Skeletal muscle satellite cell (primary cell): ENCODE data around the gene UBE2E1. TPM values are rescaled to one million over a fixed set of nuclear protein-coding genes. Genes with fewer than 3 reads are reported as not detected.

ENCODE experiments used
- H3K27me3 ChIP-seq: 2 replicates; pipeline ENCODE4 v1.7.0; 2013; ENCODE audit warnings: low read length; ENCODE audit not compliant: control insufficient read depth, insufficient read depth
- H3K36me3 ChIP-seq: 2 replicates; pipeline ENCODE4 v1.7.0; 2013; ENCODE audit warnings: mild to moderate bottlenecking, control low read depth, low read length; ENCODE audit not compliant: insufficient read depth
- H3K4me1 ChIP-seq: 2 replicates; pipeline ENCODE4 v1.7.0; 2013; ENCODE audit warnings: low read length; ENCODE audit not compliant: control insufficient read depth, insufficient read depth
- H3K4me2 ChIP-seq: 2 replicates; pipeline ENCODE4 v1.7.0; 2013; ENCODE audit warnings: mild to moderate bottlenecking, low read length
- H3K4me3 ChIP-seq: 2 replicates; pipeline ENCODE4 v1.7.0; 2013; ENCODE audit warnings: low read length
- H3K9ac ChIP-seq: 2 replicates; pipeline ENCODE4 v1.7.0; 2013; ENCODE audit warnings: mild to moderate bottlenecking, low read depth, low read length, moderate library complexity
- H3K9me3 ChIP-seq: replicated peaks from 2 replicates; pipeline ENCODE4 v1.7.0; 2013; ENCODE audit warnings: mild to moderate bottlenecking, control low read depth, low read length
- total RNA-seq: library from RNA; depleted of rRNA; stranded (reverse); fragments of >200 nt; gene quantifications from 2 replicates; pipeline ENCODE4 v1.2.3, GENCODE V29; 2012; rRNA removed

Gene UBE2E1
- total RNA-seq: 79.1 and 88.7 TPM in 2 replicates

GRCh38 chr3:23805633-23806533 lies at the start of gene UBE2E1:
UBE2E1 (plus strand) TSS chr3:23805955; CDS start chr3:23807270, 1,315 bp downstream.
- Histone ChIP-seq H3K9me3 (no peaks in the 10 kb centered on the region), H3K9ac (peak within 1 kb of the TSS; percentile 82), H3K27me3 (no peaks in the 10 kb centered on the region), H3K4me2 (peak within 1 kb of the TSS; percentile 92), H3K4me1 (peaks cover 16% of the 10 kb centered on the region), H3K36me3 (no peaks in the 10 kb centered on the region), H3K4me3 (peak within 1 kb of the TSS; percentile 78)

GRCh38 chr3:23756206-23756840 lies 49.4 kb upstream of the UBE2E1 start:
- Histone ChIP-seq H3K9me3 (no peaks in the 10 kb centered on the region), H3K9ac (no peak overlapping the region), H3K27me3 (no peaks in the 10 kb centered on the region)

GRCh38 chr3:23758253-23758838 lies 47.4 kb upstream of the UBE2E1 start:
- no peaks in the 10 kb centered on the region for H3K36me3 ChIP-seq
- no peak overlapping the region for H3K9ac ChIP-seq
- H3K4me1 ChIP-seq: peaks cover 8% of the 10 kb centered on the region
- H3K4me3 ChIP-seq: no peak overlapping the region
- H3K9me3 ChIP-seq: no peaks in the 10 kb centered on the region
- H3K27me3 ChIP-seq: no peaks in the 10 kb centered on the region
- H3K4me2 ChIP-seq: no peak overlapping the region

More at GRCh38 chr3:23756206-23756840, 49.4 kb upstream of the UBE2E1 start:
- H3K4me1 ChIP-seq: peaks cover under 1% of the 10 kb centered on the region
- H3K4me2 ChIP-seq: no peak overlapping the region
- no peaks in the 10 kb centered on the region for H3K36me3 ChIP-seq
- no peak overlapping the region for H3K4me3 ChIP-seq

- no peak overlapping the region for H3K9ac ChIP-seq
- H3K27me3 ChIP-seq: no peaks in the 10 kb centered on the region
- no peaks in the 10 kb centered on the region for H3K9me3 ChIP-seq
- no peak overlapping the region for H3K4me3 ChIP-seq
- no peaks in the 10 kb centered on the region for H3K36me3 ChIP-seq
- no peak overlapping the region for H3K4me2 ChIP-seq
- peaks cover 8% of the 10 kb centered on the region for H3K4me1 ChIP-seq
These were observed 45.4 kb upstream of the UBE2E1 start for GRCh38 chr3:23760325-23760724.

- Histone ChIP-seq H3K4me3 (no peak overlapping the region), H3K27me3 (no peaks in the 10 kb centered on the region), H3K9me3 (no peaks in the 10 kb centered on the region), H3K9ac (no peak overlapping the region), H3K4me1 (peaks cover 8% of the 10 kb centered on the region), H3K36me3 (no peaks in the 10 kb centered on the region), H3K4me2 (no peak overlapping the region)
These were observed 44.8 kb upstream of the UBE2E1 start for GRCh38 chr3:23760871-23761373.

- Histone ChIP-seq H3K4me1 (peaks cover 8% of the 10 kb centered on the region), H3K9ac (no peak overlapping the region), H3K9me3 (no peaks in the 10 kb centered on the region), H3K27me3 (no peaks in the 10 kb centered on the region), H3K4me3 (no peak overlapping the region), H3K4me2 (no peak overlapping the region), H3K36me3 (no peaks in the 10 kb centered on the region)
These were observed 44.3 kb upstream of the UBE2E1 start for GRCh38 chr3:23761440-23761896.

GRCh38 chr3:23762214-23762613 lies 43.5 kb upstream of the UBE2E1 start:
- Histone ChIP-seq H3K9me3 (no peaks in the 10 kb centered on the region), H3K27me3 (no peaks in the 10 kb centered on the region), H3K4me2 (no peak overlapping the region), H3K9ac (no peak overlapping the region), H3K36me3 (no peaks in the 10 kb centered on the region), H3K4me3 (no peak overlapping the region), H3K4me1 (peaks cover 8% of the 10 kb centered on the region)

- Histone ChIP-seq H3K9me3 (no peaks in the 10 kb centered on the region), H3K36me3 (no peaks in the 10 kb centered on the region), H3K9ac (peak overlapping the region; percentile 34), H3K4me3 (peak overlapping the region; percentile 44), H3K27me3 (no peaks in the 10 kb centered on the region), H3K4me1 (peaks cover 8% of the 10 kb centered on the region), H3K4me2 (peak overlapping the region; percentile 74)
These were observed 42.8 kb upstream of the UBE2E1 start for GRCh38 chr3:23762759-23763477.

GRCh38 chr3:23764407-23764806 lies 41.3 kb upstream of the UBE2E1 start:
- Histone ChIP-seq H3K4me1 (peaks cover 8% of the 10 kb centered on the region), H3K4me3 (no peak overlapping the region), H3K9ac (no peak overlapping the region), H3K36me3 (no peaks in the 10 kb centered on the region), H3K27me3 (no peaks in the 10 kb centered on the region), H3K4me2 (no peak overlapping the region), H3K9me3 (no peaks in the 10 kb centered on the region)

GRCh38 chr3:23767546-23767945 lies 38.2 kb upstream of the UBE2E1 start:
- Histone ChIP-seq H3K9me3 (no peaks in the 10 kb centered on the region), H3K4me2 (no peak overlapping the region), H3K4me1 (peaks cover 7% of the 10 kb centered on the region), H3K9ac (no peak overlapping the region), H3K36me3 (no peaks in the 10 kb centered on the region), H3K27me3 (no peaks in the 10 kb centered on the region), H3K4me3 (no peak overlapping the region)
